ENCODE results near the gene SRPX. TPM values are rescaled to one million over a fixed set of nuclear protein-coding genes. Genes with fewer than 3 reads are reported as not detected.

The SRPX gene
- total RNA-seq, 1 experiment from 2014 or later: 2.2 TPM

DNA sequence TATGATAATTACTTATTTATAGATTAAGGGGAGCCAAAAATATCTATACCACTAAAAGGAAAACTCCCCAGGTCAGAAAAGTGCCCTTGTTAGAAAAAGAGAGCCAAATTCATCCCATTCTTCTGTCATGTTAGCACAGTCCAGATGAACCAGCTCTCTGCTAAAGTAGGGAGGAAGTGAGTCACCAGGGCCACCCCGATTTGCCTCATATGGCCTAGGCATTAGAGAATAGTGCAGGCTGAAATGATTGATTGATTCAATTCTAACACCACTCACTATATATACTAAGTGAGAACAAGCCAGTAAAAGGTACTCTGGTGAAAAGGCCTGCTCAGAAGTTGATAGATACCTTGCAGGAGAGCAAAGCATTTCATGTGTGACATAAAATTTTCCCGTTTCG lies 94.5 kb downstream of the SRPX start:
- no peaks in the 10 kb centered on the region for H3K4me1 ChIP-seq
- intact Hi-C loops (cut with micrococcal nuclease; ENCODE audit: unreplicated experiment): no loop called here
- POLR2A ChIA-PET: no interaction called here
- CTCF ChIA-PET: no interaction called here
- no peak for DNase-seq
- Mint-ChIP-seq H3K4me1 (ENCODE audit: low read depth, unreplicated experiment) (no peaks in the 10 kb centered on the region), H3K4me3 (ENCODE audit: unreplicated experiment) (no peak overlapping the region), H3K36me3 (ENCODE audit: insufficient read depth, unreplicated experiment) (no peaks in the 10 kb centered on the region), H3K27me3 (ENCODE audit: insufficient read depth, unreplicated experiment) (no peaks in the 10 kb centered on the region), H3K9me3 (ENCODE audit: unreplicated experiment) (no peaks in the 10 kb centered on the region), H3K27ac (ENCODE audit: unreplicated experiment) (no peak overlapping the region)
- no peaks in the 10 kb centered on the region for H3K9me3 ChIP-seq
- TF ChIP-seq, protein P1, sequence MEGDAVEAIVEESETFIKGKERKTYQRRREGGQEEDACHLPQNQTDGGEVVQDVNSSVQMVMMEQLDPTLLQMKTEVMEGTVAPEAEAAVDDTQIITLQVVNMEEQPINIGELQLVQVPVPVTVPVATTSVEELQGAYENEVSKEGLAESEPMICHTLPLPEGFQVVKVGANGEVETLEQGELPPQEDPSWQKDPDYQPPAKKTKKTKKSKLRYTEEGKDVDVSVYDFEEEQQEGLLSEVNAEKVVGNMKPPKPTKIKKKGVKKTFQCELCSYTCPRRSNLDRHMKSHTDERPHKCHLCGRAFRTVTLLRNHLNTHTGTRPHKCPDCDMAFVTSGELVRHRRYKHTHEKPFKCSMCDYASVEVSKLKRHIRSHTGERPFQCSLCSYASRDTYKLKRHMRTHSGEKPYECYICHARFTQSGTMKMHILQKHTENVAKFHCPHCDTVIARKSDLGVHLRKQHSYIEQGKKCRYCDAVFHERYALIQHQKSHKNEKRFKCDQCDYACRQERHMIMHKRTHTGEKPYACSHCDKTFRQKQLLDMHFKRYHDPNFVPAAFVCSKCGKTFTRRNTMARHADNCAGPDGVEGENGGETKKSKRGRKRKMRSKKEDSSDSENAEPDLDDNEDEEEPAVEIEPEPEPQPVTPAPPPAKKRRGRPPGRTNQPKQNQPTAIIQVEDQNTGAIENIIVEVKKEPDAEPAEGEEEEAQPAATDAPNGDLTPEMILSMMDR (IDR thresholded peaks at IDR 0.05; ENCODE audit: insufficient read depth in 1 of 2, low read depth in 1 of 2, low read length in 1 of 2, severe bottlenecking in 1 of 2, unreplicated experiment in 1 of 2): no peak
- no peak overlapping the region for H3K4me3 ChIP-seq (ENCODE audit: low read depth, low read length)
- H3K27me3 ChIP-seq (replicated peaks; ENCODE audit: control insufficient read depth, insufficient read depth, low read length): no peaks in the 10 kb centered on the region
- BruUV-seq (replicated peaks): no TSS peak
- no peaks in the 10 kb centered on the region for H3K36me3 ChIP-seq (ENCODE audit: control insufficient read depth, insufficient read depth, low read length)

DNA sequence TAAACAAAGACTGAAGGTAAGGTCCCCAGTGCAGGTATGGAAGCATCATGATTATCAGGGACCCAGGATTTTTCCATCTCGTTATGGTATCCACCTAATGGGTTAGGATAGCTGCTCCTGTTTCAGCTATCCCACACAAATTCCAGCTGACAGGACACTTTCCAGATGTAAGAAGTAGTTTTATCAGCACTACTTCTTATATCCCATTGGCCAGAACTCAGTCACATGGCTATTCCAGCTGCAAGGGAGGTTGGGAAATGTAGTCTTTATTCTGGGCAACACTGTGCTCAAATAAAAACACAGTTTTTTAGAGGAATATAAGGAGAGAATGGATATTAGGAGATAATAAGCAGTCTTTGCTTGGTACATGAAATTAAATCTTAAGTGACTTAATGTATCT lies 96.7 kb downstream of the SRPX start:
- DNase-seq: no peak
- no peak overlapping the region for H3K27ac Mint-ChIP-seq (ENCODE audit: unreplicated experiment)
- TF ChIP-seq, protein P1 (IDR thresholded peaks at IDR 0.05; ENCODE audit: insufficient read depth in 1 of 2, low read depth in 1 of 2, low read length in 1 of 2, severe bottlenecking in 1 of 2, unreplicated experiment in 1 of 2): no peak
- no peaks in the 10 kb centered on the region for H3K9me3 Mint-ChIP-seq (ENCODE audit: unreplicated experiment)
- no peaks in the 10 kb centered on the region for H3K27me3 Mint-ChIP-seq (ENCODE audit: insufficient read depth, unreplicated experiment)
- no peaks in the 10 kb centered on the region for H3K4me1 Mint-ChIP-seq (ENCODE audit: low read depth, unreplicated experiment)
- no peaks in the 10 kb centered on the region for H3K36me3 Mint-ChIP-seq (ENCODE audit: insufficient read depth, unreplicated experiment)
- Histone ChIP-seq H3K4me1 (no peaks in the 10 kb centered on the region), H3K4me3 (ENCODE audit: low read depth, low read length) (no peak overlapping the region), H3K27me3 (replicated peaks; ENCODE audit: control insufficient read depth, insufficient read depth, low read length) (no peaks in the 10 kb centered on the region), H3K9me3 (no peaks in the 10 kb centered on the region), H3K36me3 (ENCODE audit: control insufficient read depth, insufficient read depth, low read length) (no peaks in the 10 kb centered on the region)
- no peak overlapping the region for H3K4me3 Mint-ChIP-seq (ENCODE audit: unreplicated experiment)
- ChIA-PET POLR2A (no interaction called here), CTCF (no interaction called here)
- no TSS peak for BruUV-seq (replicated peaks)
- intact Hi-C loops (cut with micrococcal nuclease; ENCODE audit: unreplicated experiment): no loop called here

DNA sequence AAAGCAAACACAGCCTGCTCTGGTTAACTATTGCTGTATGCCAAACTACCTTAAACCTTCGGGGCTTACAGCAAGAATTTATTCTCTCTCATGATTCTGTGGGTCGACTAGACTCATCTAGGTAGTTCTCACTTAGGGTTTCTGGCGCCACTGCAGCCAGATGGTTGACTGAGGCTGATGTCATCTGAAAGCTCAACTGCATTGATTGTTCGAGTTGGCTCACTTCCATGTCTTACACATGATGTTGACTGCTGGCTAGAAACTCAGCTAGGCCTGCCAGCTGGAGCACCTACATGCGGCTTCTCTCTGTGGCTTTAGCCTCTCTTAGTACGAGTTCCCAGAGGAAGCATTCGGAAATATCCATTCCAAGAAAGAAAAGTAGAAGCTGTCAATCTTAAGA lies 103.2 kb downstream of the SRPX start:
- no peak overlapping the region for H3K27ac Mint-ChIP-seq (ENCODE audit: unreplicated experiment)
- no peak overlapping the region for H3K4me3 Mint-ChIP-seq (ENCODE audit: unreplicated experiment)
- H3K9me3 Mint-ChIP-seq (ENCODE audit: unreplicated experiment): no peaks in the 10 kb centered on the region
- H3K4me1 Mint-ChIP-seq (ENCODE audit: low read depth, unreplicated experiment): no peaks in the 10 kb centered on the region
- no peaks in the 10 kb centered on the region for H3K27me3 ChIP-seq (replicated peaks; ENCODE audit: control insufficient read depth, insufficient read depth, low read length)
- no peaks in the 10 kb centered on the region for H3K36me3 ChIP-seq (ENCODE audit: control insufficient read depth, insufficient read depth, low read length)
- no TSS peak for BruUV-seq (replicated peaks)
- DNase-seq: no peak
- no peak overlapping the region for H3K4me3 ChIP-seq (ENCODE audit: low read depth, low read length)
- ChIA-PET POLR2A (no interaction called here), CTCF (no interaction called here)
- no peaks in the 10 kb centered on the region for H3K36me3 Mint-ChIP-seq (ENCODE audit: insufficient read depth, unreplicated experiment)
- no peaks in the 10 kb centered on the region for H3K4me1 ChIP-seq
- TF ChIP-seq, protein P1 (IDR thresholded peaks at IDR 0.05; ENCODE audit: insufficient read depth in 1 of 2, low read depth in 1 of 2, low read length in 1 of 2, severe bottlenecking in 1 of 2, unreplicated experiment in 1 of 2): no peak
- H3K9me3 ChIP-seq: no peaks in the 10 kb centered on the region
- no peaks in the 10 kb centered on the region for H3K27me3 Mint-ChIP-seq (ENCODE audit: insufficient read depth, unreplicated experiment)
- intact Hi-C loops (cut with micrococcal nuclease; ENCODE audit: unreplicated experiment): no loop called here
